NAMALWA (cell line): ENCODE measurements around the gene RPS28.
"Not testable (repeated sequence)": the region's sequence is repeated elsewhere in the genome, so short reads cannot be mapped to it uniquely, and the experiment has no call there.

ENCODE experiments used
- DNase-seq: peaks from one replicate; pipeline ENCODE4 v3.0.0-alpha.2; 2015; ENCODE audit warnings: low spot score

The RPS28 gene

DNA sequence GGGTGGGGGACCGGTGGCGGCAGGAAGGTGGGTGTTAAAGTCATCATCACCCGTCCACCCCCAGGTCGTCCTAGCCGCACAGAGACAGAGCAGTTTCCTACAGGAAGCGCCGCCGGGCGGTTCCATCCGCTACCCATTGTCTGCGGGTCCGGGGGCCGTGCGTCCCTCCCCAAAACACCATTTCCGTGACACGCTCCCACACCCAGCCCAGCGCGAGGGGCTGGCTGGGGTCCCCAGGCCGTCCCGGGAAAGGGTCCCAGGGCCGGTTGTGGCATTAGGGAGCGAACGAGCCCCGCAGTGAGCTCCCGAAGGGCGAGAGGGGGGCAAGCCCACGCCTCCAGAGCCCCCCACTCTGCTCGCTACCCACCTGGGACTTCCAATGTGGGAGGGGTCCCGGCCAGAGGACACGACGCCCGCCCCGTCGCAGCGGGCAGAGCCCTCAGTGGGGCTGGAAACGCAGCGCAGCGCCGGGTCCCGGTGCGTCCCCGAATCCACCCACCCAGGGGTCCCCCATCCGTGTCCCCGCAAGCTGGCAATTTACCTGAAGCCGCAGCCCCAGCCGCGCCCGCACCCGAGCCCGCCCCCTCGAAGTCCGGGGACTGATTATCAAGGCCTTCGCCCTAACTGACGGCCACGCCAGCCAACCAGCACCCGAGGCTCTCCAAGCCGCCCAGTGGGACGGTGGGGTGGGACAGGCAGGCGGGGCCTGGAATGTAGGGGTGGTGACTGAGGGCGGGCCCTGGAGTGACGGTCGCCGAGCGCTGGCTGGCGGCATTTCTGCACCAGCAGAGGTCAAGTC lies 21.6 kb downstream of the RPS28 start, which contains the start of gene KANK3:
TSS of gene KANK3 (minus strand) at position 579 of the 799 bp plus-strand sequence. CDS start 5,434 bp downstream, outside the sequence.
- peak; percentile 95 for DNase-seq

DNA sequence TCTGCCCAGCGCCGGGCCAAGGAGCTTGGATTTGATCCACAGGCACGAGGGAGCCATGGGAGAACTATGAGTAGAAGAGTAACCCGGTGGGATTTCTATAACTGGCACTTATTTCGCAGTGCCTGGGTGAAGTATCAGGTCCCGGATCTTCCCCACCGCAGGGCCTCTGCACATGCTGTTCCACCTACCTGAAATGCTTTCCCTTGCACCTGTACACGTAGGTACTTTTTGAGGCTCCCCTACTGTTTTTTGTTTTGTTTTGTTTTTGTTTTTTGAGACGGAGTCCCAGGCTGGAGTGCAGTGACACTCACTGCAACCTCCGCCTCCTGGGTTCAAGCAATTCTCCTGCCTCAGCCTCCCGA lies 22.2 kb downstream of the RPS28 start:
- DNase-seq = no peak

DNA sequence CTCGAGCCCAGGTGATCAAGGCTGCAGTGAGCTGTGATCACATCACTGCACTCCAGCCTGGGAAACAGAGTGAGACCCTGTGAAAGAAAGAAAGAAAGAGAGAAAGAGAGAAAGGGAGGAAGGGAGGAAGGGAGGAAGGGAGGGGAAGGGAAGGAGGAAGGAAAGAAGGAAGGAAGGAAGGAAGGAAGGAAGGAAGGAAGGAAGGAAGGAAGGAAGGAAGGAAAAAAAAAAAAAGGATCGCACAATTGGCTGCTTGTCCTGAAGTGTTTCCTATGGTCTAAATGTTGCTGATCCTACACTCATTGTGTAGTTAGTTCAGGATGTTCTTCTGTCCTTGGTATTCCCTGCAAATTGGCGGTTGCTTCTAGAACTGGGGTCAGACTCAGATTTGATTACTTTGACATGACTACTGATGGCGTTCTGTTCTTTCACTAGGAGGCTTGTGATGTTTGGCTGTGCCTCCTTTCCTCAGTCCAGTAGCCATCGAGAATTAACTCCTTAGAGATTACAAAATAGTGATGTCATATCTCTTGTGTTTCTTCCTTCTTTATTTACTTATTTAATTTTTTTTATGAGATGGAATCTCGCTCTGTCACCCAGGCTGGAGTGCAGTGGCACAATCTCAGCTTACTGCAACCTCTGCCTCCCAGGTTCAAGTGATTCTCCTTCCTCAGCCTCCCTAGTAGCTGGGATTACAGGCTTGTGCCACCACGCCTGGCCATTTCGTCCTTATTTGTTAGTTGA lies 28.5 kb downstream of the RPS28 start:
- not testable (repeated sequence) for DNase-seq

DNA sequence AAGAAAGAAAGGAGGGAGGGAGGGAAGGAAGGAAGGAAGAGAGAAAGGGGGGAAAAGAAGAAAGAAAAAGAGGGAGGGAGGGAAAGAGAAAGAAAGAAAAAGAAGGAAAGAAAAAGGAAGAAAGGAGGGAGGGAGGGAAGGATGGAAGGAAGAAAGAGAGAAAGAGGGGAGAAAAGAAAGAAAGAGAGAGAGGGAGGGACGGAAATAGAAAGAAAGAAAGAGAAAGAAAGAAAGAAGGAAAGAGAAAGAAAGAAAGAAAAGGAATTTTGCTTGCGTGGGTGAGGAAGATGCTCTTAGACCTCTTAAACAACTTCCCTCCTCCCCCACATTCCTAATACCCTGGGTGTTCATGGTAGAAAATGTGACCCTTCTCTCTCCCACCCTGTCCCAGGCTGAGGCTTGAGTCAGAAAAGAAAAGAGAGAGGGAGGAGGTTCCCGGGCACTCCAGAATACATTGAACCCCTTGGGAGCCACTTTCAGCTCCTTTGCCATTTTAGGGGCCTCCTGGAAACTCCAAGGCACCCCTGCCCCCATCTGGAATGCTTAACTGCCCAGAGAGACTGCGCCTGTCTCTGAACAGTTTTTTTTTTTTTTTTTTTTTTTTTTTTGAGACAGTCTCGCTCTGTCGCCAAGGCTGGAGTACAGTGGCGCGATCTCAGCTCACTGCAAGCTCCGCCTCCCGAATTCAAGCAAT lies 31.0 kb downstream of the RPS28 start:
- no peak for DNase-seq

DNA sequence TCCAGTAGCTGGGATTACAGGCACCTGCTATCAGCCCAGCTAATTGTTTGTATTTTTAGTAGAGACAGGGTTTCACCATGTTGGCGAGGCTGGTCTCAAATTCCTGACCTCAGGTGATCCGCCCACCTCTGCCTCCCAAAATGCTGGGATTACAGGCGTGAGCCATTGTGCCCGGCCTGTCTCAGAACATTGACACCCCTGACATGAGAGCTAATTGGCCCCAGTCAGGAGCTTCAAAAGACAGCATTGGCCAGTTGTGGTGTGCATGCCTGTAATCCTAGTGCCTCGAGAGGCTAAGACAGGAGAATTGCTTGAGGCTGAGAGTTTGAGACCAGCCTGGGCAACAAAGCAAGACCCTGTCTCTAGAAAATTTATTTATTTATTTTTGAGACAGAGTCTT lies 31.5 kb downstream of the RPS28 start:
- not testable (repeated sequence) for DNase-seq

DNA sequence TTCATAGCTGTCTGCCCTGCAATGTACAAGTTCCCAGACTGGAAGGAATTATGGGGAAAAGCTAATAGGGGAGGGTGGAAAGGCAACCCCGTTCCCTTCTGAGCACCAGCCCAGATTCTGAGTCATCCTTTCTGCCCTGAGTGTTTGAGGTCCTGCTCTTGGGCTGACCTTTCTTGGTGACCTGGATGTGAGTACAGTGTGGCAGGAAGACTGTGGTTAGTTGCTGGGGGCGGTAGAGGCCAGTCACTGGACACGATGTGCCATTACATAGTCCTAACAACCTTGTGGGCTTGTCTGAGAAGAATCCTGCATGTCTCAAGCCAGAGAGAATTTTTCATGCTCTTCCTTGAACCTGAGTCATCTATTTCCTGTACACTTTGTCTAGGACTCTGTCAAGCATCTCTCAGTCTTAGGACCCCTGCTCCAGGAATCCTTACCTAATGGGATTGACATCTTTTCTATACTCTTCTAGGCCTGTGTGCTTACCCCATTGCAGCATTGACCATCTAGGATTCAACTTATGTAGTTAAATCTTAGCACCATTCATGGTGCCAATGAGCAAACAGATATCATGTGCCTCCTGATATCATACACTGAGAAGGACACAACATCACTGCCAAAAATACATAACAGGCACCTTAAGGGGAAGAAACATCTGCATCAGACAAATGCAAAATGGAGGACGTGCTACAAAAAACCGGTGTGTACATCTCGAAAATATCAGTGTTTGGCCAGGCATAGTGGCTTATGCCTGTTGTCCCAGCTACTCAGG lies 34.5 kb downstream of the RPS28 start:
- no peak for DNase-seq

DNA sequence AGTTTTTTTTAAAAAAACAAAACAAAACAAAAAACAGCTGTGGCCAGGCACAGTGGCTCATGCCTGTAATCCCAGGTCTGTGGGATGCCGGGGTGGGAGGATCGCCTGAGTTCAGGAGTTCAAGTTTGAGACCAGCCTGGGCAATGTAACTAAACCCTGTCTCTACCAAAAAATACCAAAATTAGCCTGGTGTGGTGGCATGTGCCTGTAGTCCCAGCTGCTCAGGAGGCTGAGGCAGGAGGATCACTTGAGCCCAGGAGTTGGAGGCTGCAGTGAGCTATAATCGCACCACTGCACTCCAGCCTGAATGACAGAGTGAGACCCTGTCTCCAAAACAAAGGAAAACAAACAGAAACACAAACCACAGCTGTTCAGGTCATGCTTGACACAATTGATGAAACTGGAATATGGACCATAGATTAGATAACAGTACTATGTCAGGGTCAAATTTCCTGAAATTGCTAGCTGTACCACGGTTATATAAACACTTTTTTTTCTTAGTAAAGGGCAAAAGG lies 35.8 kb downstream of the RPS28 start:
- peak; percentile 29 for DNase-seq

DNA sequence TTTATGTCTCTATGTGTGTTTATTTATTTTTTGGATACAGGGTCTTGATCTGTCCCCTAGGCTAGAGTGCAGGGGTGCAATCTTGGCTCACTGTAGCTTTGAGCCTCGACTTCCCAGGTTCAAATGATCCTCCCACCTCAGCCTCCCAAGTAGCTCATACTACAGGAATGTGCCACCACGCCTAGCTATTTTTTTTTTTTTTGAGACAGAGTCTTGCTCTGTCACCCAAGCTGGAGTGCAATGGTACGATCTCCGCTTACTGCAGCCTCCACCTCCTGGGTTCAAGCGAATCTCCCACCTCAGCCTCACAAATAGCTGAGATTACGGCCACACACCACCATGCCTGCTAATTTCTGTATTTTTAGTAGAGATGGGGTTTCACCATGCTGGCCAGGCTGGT lies 37.7 kb downstream of the RPS28 start:
- no peak for DNase-seq

DNA sequence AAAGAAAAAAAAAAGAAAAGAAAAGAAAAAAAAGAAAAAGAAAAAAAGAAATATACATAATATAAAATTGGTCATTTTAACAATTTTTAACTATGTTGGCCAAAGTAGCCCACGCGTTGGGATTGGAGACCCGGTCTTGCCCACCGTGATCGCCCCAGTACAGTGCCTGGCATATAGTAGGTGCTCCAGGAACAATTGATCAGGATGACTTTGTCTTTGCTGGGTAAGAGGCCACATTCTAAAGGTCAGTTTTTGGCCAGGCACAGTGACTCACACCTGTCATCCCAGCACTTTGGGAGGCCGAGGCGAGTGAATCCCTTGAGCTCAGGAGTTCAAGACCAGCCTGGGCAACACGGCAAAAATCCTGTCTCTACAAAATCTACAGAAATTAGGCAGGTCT lies 38.9 kb downstream of the RPS28 start:
- no peak for DNase-seq

DNA sequence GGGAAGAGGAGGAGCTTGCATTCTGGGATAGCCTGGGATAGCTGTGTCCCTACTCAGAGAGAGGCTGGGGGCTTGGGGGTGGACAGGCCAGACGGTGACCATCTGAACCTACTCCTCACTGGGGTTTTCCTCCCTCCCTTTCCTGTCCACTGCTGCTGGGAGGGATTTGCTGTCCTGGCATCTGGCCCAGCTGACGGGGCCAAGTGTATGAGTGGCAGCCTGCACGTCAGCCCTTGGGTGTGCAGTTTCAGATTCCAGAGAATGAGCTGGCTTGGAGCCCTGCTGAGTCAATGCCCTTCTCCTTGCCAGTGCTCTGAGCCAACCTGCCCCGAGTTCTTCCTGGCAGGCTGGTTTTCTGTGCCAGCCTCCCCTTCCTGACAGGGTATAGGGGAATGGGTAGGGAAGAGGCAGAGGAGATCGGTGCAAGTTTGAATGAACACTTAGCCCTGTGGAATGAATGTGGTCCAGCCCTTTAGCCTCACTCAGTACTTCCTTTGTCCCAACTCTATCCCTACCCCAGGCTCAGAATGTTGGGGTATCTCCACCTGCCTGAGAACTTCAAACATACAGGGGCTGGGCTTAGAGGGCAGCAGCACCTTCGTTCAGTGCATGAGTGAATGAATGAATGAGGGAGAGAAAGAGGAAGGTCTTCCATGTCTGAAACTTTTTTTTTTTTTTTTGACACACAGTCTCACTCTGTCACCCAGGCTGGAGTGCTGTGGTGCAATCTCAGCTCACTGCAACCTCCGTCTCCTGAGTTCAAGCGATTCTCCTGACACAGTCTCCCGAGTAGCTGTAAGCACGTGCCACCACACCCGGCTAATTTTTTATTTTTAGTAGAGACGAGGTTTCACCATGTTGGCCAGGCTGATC lies 40.9 kb downstream of the RPS28 start:
- DNase-seq = no peak

DNA sequence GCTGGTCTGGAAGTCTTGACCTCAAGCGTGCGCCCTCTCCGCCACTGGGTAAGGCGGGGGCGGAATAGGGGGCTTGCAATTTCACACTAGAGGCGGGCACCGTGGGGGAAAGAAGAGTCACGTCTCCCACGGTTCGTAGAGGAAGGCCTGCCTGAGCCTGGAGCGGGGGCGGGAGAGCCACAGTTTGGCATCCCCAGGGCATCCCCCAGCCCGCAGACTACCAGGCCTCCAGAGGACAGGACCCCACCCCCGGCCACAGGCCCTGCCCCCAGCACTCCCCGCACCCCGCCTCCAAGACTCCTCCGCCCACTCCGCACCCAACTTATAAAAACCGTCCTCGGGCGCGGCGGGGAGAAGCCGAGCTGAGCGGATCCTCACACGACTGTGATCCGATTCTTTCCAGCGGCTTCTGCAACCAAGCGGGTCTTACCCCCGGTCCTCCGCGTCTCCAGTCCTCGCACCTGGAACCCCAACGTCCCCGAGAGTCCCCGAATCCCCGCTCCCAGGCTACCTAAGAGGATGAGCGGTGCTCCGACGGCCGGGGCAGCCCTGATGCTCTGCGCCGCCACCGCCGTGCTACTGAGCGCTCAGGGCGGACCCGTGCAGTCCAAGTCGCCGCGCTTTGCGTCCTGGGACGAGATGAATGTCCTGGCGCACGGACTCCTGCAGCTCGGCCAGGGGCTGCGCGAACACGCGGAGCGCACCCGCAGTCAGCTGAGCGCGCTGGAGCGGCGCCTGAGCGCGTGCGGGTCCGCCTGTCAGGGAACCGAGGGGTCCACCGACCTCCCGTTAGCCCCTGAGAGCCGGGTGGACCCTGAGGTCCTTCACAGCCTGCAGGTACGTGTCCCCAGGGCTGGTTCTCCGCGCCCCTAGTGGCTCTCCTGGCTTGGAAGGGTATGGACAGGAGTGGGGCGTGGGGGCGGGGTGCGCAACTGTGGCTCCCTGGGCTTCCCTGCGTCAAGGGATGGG lies 42.8 kb downstream of the RPS28 start, which contains the start of gene ANGPTL4:
TSS of gene ANGPTL4 (plus strand) at position 353 of the 969 bp plus-strand sequence. CDS start at position 520, 167 bp downstream.
- DNase-seq = no peak

DNA sequence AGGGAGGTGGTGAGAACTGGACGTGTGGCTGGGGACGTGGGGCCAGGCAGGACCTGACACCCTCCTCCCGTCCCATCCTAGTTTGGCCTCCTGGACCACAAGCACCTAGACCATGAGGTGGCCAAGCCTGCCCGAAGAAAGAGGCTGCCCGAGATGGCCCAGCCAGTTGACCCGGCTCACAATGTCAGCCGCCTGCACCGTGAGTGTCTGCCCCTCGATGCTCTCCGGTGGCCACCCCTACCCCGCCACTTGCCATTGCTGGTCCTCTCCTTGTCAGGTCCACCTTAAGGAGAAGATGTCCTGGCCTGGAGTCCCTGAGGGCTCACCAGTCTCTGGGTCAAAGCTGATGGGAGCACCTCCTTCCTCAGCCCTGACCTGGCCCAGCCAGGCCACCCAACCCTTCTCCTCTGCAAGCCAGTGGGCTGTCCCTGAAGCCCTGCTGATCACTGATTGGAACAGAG lies 44.9 kb downstream of the RPS28 start:
- DNase-seq = no peak

DNA sequence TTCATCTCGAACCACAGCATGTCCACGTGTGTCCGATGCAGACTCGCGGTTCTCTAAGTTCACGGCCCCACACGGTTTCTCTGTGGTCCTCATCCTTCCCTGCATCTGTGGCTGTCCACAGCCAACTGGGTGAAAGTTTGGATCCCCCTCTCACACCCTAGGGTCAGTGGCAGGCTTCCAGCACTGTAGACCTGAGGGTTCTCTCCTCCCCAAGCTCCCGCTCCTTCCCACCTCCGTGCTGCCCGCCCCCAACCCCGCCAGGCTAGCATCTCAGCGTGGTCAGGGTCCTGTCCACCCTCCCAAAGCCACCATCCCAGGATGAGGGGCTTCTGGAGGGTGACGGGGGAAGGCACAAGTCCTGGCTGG lies 45.6 kb downstream of the RPS28 start:
- DNase-seq = no peak

DNA sequence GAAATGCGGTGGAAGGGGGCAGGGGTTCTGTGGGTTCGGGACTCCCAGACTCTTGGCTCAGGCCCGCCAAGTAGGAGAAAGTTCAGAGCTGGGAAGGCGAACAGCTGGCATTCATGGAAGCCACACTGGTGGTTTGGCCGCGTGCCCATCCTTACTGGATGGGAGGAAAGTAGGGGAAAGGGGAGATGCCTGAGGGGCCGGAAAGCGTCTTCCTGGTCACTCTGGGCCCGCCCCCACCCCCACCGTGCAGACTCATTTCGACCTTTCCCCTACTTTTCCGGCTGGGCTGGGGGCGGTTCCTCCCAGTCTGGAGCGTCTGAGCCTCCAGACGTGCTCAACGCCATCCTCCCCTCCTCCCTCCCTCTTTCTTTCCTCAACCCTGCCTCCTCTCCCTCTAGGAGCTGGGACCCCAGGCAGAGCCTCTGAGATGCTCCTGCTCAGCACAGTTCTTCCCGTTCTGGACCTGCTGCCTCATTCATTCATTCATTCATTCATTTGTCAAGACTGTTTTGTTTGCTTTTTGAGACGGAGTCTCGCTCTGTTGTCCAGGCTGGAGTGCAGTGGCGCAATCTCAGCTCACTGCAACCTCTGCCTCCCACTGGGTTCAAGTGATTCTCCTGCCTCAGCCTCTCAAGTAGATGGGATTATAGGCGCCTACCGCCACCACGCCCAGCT lies 46.2 kb downstream of the RPS28 start:
- DNase-seq = no peak

DNA sequence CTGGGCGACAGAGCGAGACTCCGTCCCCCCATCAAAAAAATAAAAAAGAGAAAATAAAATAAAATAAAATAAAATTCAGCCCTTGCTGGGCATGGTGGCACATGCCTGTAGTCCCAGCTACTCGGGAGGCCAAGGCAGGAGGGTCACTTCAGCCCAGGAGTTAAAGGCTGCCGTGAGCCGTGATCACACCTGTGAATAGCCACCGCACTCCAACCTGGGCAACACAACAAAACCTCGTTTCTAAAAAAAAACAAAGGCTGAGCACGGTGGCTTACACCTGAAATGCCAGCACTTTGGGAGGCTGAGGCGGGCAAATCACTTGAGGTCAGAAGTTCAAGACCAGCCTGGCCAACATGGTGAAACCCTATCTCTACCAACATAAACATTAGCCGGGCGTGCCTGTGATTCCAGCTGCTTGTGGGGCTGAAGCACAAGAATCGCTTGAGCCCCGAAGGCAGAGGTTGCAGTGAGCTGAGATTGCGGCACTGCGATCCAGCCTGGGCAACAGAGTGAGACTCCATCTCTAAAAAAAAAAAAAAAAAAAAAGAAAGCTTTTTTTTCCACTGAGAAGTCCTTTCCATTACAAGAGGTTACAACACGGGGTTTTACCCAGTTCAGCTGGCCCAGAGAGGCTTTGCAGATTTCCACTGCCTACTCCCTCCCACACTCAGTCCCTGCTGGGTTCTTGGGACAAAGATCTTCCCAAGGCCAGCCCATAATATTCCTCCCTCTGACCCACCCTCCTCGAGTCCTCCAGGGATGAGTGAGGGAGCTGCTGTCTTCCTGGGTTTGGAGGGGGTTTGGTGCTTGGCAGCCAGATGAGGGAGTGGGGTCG lies 49.1 kb downstream of the RPS28 start:
- DNase-seq = no peak

DNA sequence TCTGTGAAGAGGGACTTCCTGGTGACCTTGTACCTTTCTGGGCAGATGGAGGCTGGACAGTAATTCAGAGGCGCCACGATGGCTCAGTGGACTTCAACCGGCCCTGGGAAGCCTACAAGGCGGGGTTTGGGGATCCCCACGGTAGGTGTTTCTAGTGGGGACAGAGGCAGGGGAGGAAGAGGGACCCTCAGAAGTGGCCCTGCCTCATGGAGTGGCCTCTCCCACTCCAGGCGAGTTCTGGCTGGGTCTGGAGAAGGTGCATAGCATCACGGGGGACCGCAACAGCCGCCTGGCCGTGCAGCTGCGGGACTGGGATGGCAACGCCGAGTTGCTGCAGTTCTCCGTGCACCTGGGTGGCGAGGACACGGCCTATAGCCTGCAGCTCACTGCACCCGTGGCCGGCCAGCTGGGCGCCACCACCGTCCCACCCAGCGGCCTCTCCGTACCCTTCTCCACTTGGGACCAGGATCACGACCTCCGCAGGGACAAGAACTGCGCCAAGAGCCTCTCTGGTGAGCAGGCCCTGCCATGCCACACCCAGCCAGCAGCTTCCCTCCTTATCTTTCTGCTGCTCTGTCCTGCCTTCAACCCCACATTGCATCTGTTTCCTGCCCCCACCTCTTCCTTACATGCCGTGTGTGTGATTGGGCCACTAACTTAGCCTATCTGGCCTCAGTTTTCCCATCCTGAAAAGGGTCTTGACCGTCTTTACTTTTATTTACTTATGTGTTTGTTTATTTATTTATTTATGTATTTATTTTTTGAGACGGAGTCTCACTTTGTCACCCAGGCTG lies 49.9 kb downstream of the RPS28 start:
- no peak for DNase-seq
